OCI-LY7 (cell line): Measurements from ENCODE around the gene DUSP15. TPM values are rescaled to one million over a fixed set of nuclear protein-coding genes. Genes with fewer than 3 reads are reported as not detected.

Experiments
- BruUV-seq: library from RNA; stranded (reverse); fragments of 400-500 nt; replicated peaks from 2 replicates; lab custom pipeline; 2021; lab: Mats Ljungman, UMichigan
- CTCF ChIA-PET: fragments of 300-600 bp; sonication (Branson Sonifier 250); formaldehyde crosslinking; loops from one replicate; lab custom pipeline; 2022; ENCODE audit warnings: antibody characterized with exemption; ENCODE audit not compliant: unreplicated experiment; lab: Charles Lee
- POLR2A ChIA-PET: fragments of 300-600 bp; sonication (Branson Sonifier 250); formaldehyde crosslinking; loops from one replicate; lab custom pipeline; 2022; ENCODE audit warnings: antibody characterized with exemption; lab: Charles Lee
- DNase-seq: peaks from one replicate; pipeline ENCODE4 v3.0.0-alpha.2; 2015; ENCODE audit warnings: low spot score
- H2AFZ ChIP-seq: fragments of 200-600 bp; sonication (generic), shearing (Covaris generic); 2 replicates; pipeline ENCODE4 v1.6.1; 2014; ENCODE audit warnings: mild to moderate bottlenecking, antibody characterized with exemption, low read length, moderate library complexity
- H3K27ac ChIP-seq: fragments of 200-600 bp; sonication (generic); 2 replicates; pipeline ENCODE4 v1.5.1; 2014; ENCODE audit warnings: mixed run types, low read depth, mild to moderate bottlenecking, moderate library complexity, low read length, inconsistent platforms; ENCODE audit not compliant: poor library complexity, severe bottlenecking
- H3K36me3 ChIP-seq: fragments of 200-600 bp; sonication (generic); 2 replicates; pipeline ENCODE4 v1.6.1; 2014; ENCODE audit warnings: mild to moderate bottlenecking, antibody characterized with exemption, low read length, moderate library complexity, mixed read lengths; ENCODE audit not compliant: insufficient read depth
- H3K4me1 ChIP-seq: fragments of 200-600 bp; sonication (generic); 2 replicates; pipeline ENCODE4 v1.5.1; 2014; ENCODE audit warnings: mild to moderate bottlenecking, low read length; ENCODE audit not compliant: insufficient read depth, poor library complexity, severe bottlenecking
- H3K4me2 ChIP-seq: fragments of 200-600 bp; sonication (generic); 2 replicates; pipeline ENCODE4 v1.6.1; 2014; ENCODE audit warnings: mild to moderate bottlenecking, low read length
- H3K4me3 ChIP-seq: fragments of 200-600 bp; sonication (generic); 2 replicates; pipeline ENCODE4 v1.5.1; 2014; ENCODE audit warnings: mild to moderate bottlenecking, low read depth, low read length; ENCODE audit not compliant: poor library complexity, severe bottlenecking
- H3K79me2 ChIP-seq: fragments of 200-600 bp; sonication (generic); 2 replicates; pipeline ENCODE4 v1.6.1; 2016; ENCODE audit warnings: low read depth, mild to moderate bottlenecking, low read length, moderate library complexity, mixed read lengths; ENCODE audit not compliant: insufficient read depth
- H3K9me2 ChIP-seq: fragments of 200-600 bp; sonication (generic); 2 replicates; pipeline ENCODE4 v1.6.1; 2016; ENCODE audit warnings: mild to moderate bottlenecking, low read length, mixed read lengths; ENCODE audit not compliant: insufficient read depth
- H3K9me3 ChIP-seq: fragments of 200-600 bp; sonication (generic); 2 replicates; pipeline ENCODE4 v1.6.1; 2014; ENCODE audit warnings: mild to moderate bottlenecking, mixed run types, low read length, mixed read lengths
- H4K20me1 ChIP-seq: fragments of 200-600 bp; sonication (generic); 2 replicates; pipeline ENCODE4 v1.6.1; 2014; ENCODE audit warnings: mild to moderate bottlenecking, antibody characterized with exemption, low read length, moderate library complexity, mixed read lengths; ENCODE audit not compliant: insufficient read depth
- CTCF ChIP-seq: fragments of 200-600 bp; sonication (generic); conservative IDR thresholded peaks from 2 replicates; pipeline ENCODE4 v1.5.1; 2014; ENCODE audit warnings: mild to moderate bottlenecking, antibody characterized with exemption, low read length, moderate library complexity, mixed read lengths
- EZH2phosphoT487 ChIP-seq: fragments of 200-600 bp; sonication (generic); IDR thresholded peaks from 2 replicates; pipeline ENCODE4 v1.6.1; 2018; ENCODE audit warnings: low read depth, borderline replicate concordance, mild to moderate bottlenecking, mixed run types, antibody characterized with exemption, low read length, moderate library complexity, mixed read lengths
- intact Hi-C: fragments of 100-400 bp; cut with micrococcal nuclease; formaldehyde crosslinking; loops from one replicate; pipeline ENCODE4 v1.10.0; 2022; ENCODE audit not compliant: unreplicated experiment
- total RNA-seq, 2 experiments: library from RNA; depleted of rRNA in 1 of 2; stranded (reverse); fragments of >200 nt in 1 of 2; shearing (Covaris generic) in 1 of 2; gene quantifications; 2 replicates each; pipeline ENCODE4 v1.2.3, GENCODE V29; 2014 to 2022

DUSP15 gene
- total RNA-seq, 2 experiments from 2014 or later, result 0.19 to 0.61 TPM

GRCh38 chr20:31915491-31916280 lies 45.4 kb upstream of the DUSP15 start:
- no peak overlapping the region for H2AFZ ChIP-seq
- POLR2A ChIA-PET, result interaction anchor here (0.6 kb wide), 2 partner anchors 25 to 230 kb away, joined by 3 to 5 read pairs; no protein-coding TSS in a partner anchor
- no peaks in the 10 kb centered on the region for H3K36me3 ChIP-seq
- no peak overlapping the region for H3K4me3 ChIP-seq
- H3K27ac ChIP-seq, result no peak overlapping the region
- no peak for TF ChIP-seq CTCF
- no peak for TF ChIP-seq EZH2phosphoT487
- CTCF ChIA-PET, result no interaction called here
- intact Hi-C loops, result no loop called here
- no peaks in the 10 kb centered on the region for H3K4me1 ChIP-seq
- H3K4me2 ChIP-seq, result no peak overlapping the region
- H3K9me2 ChIP-seq, result no peaks in the 10 kb centered on the region
- BruUV-seq, result no TSS peak
- H3K9me3 ChIP-seq, result no peaks in the 10 kb centered on the region
- no peaks in the 10 kb centered on the region for H3K79me2 ChIP-seq
- no peaks in the 10 kb centered on the region for H4K20me1 ChIP-seq
- DNase-seq, result no peak

GRCh38 chr20:31914170-31914569 lies 43.8 kb upstream of the DUSP15 start:
- intact Hi-C loops, result no loop called here
- H3K79me2 ChIP-seq, result no peaks in the 10 kb centered on the region
- H3K4me1 ChIP-seq, result no peaks in the 10 kb centered on the region
- no peaks in the 10 kb centered on the region for H4K20me1 ChIP-seq
- no peak for DNase-seq
- TF ChIP-seq CTCF, result no peak
- TF ChIP-seq EZH2phosphoT487, result no peak
- BruUV-seq, result no TSS peak
- H3K36me3 ChIP-seq, result no peaks in the 10 kb centered on the region
- H3K9me2 ChIP-seq, result no peaks in the 10 kb centered on the region
- H3K4me2 ChIP-seq, result no peak overlapping the region
- POLR2A ChIA-PET, result interaction anchor here (0.6 to 1.1 kb wide), 2 partner anchors 34 to 1289 kb away, joined by 3 to 4 read pairs; no protein-coding TSS in a partner anchor
- no peak overlapping the region for H3K4me3 ChIP-seq
- H3K27ac ChIP-seq, result no peak overlapping the region
- no peaks in the 10 kb centered on the region for H3K9me3 ChIP-seq
- CTCF ChIA-PET, result no interaction called here
- no peak overlapping the region for H2AFZ ChIP-seq
